Neural progenitor cell (in vitro differentiated cells): ENCODE measurements around the gene IFT20. TPM values are rescaled to one million over a fixed set of nuclear protein-coding genes. Genes with fewer than 3 reads are reported as not detected.

Source experiments
- DNase-seq: peaks from one replicate; pipeline ENCODE4 v3.0.0-alpha.2; 2016; ENCODE audit warnings: low spot score
- H2AFZ ChIP-seq: fragments of 200-600 bp; sonication (generic); replicated peaks from 2 replicates; pipeline ENCODE4 v1.6.1; 2016; ENCODE audit warnings: antibody characterized with exemption
- H3F3A ChIP-seq: fragments of 200-600 bp; sonication (generic); 2 replicates; pipeline ENCODE4 v1.6.1; 2016; ENCODE audit warnings: antibody characterized with exemption, low read depth
- H3K27ac ChIP-seq: fragments of 200-600 bp; sonication (generic); 2 replicates; pipeline ENCODE4 v1.5.1; 2016; ENCODE audit warnings: mild to moderate bottlenecking
- H3K27me3 ChIP-seq: fragments of 200-600 bp; sonication (generic); 2 replicates; pipeline ENCODE4 v1.6.1; 2016; ENCODE audit warnings: mild to moderate bottlenecking, moderate library complexity
- H3K36me3 ChIP-seq: fragments of 200-600 bp; sonication (generic); 2 replicates; pipeline ENCODE4 v1.5.1; 2016
- H3K4me1 ChIP-seq: fragments of 200-600 bp; sonication (generic); 2 replicates; pipeline ENCODE4 v1.6.1; 2016; ENCODE audit warnings: mixed run types
- H3K4me2 ChIP-seq: fragments of 200-600 bp; sonication (generic); 2 replicates; pipeline ENCODE4 v1.6.1; 2016
- H3K4me3 ChIP-seq: fragments of 200-600 bp; sonication (generic); 2 replicates; pipeline ENCODE4 v1.5.1; 2016
- H3K79me2 ChIP-seq: fragments of 200-600 bp; sonication (generic); 2 replicates; pipeline ENCODE4 v1.6.1; 2016; ENCODE audit warnings: low read depth
- H3K9ac ChIP-seq: fragments of 200-600 bp; sonication (generic); 2 replicates; pipeline ENCODE4 v1.6.1; 2016
- H3K9me3 ChIP-seq: fragments of 200-600 bp; sonication (generic); 2 replicates; pipeline ENCODE4 v1.5.1; 2016; ENCODE audit warnings: low read depth
- H4K20me1 ChIP-seq: fragments of 200-600 bp; sonication (generic); 2 replicates; pipeline ENCODE4 v1.6.1; 2016; ENCODE audit warnings: low read depth
- H3K27ac Mint-ChIP-seq: 3 replicates; pipeline ENCODE4 v1.8.0; 2021; ENCODE audit warnings: mixed read lengths
- H3K27me3 Mint-ChIP-seq: 2 replicates; pipeline ENCODE4 v1.8.0; 2022; ENCODE audit warnings: low read depth, mild to moderate bottlenecking, inconsistent platforms, moderate library complexity, mixed read lengths; ENCODE audit not compliant: insufficient read depth
- H3K36me3 Mint-ChIP-seq: 3 replicates; pipeline ENCODE4 v1.8.0; 2021; ENCODE audit warnings: mixed read lengths
- H3K4me1 Mint-ChIP-seq: 3 replicates; pipeline ENCODE4 v1.8.0; 2021; ENCODE audit warnings: mixed read lengths
- H3K4me3 Mint-ChIP-seq: 3 replicates; pipeline ENCODE4 v1.8.0; 2021; ENCODE audit warnings: mild to moderate bottlenecking, moderate library complexity, mixed read lengths
- H3K9me3 Mint-ChIP-seq: 3 replicates; pipeline ENCODE4 v1.8.0; 2020; ENCODE audit warnings: mixed read lengths
- CTCF ChIP-seq: fragments of 200-600 bp; sonication (generic); IDR thresholded peaks from 2 replicates; pipeline ENCODE4 v1.5.1; 2017; ENCODE audit warnings: antibody characterized with exemption, mild to moderate bottlenecking
- EZH2 ChIP-seq: fragments of 200-600 bp; sonication (generic); IDR thresholded peaks from 2 replicates; pipeline ENCODE4 v1.6.1; 2017; ENCODE audit warnings: antibody characterized with exemption, mild to moderate bottlenecking, moderate library complexity
- EZH2phosphoT487 ChIP-seq: fragments of 200-600 bp; sonication (generic); IDR thresholded peaks from 2 replicates; pipeline ENCODE4 v1.6.1; 2017; ENCODE audit warnings: antibody characterized with exemption
- total RNA-seq: library from RNA; depleted of rRNA; stranded (reverse); fragments of >200 nt; gene quantifications from 2 replicates; pipeline ENCODE4 v1.2.3, GENCODE V29; 2015; ENCODE audit warnings: low replicate concordance

IFT20 gene
- total RNA-seq, 1 donor from 2014 or later, result 68.2 TPM

GRCh38 chr17:28365487-28365886 is 30.2 kb upstream of the IFT20 start:
- TF ChIP-seq EZH2phosphoT487 (no peak), CTCF (no peak), EZH2 (no peak)
- DNase-seq, result no peak
- Histone ChIP-seq H3K9me3 (no peaks in the 10 kb centered on the region), H3K9ac (no peak overlapping the region), H2AFZ (no peak overlapping the region), H3F3A (peaks cover 12% of the 10 kb centered on the region), H3K4me1 (peaks cover 7% of the 10 kb centered on the region), H3K36me3 (no peaks in the 10 kb centered on the region), H4K20me1 (peaks cover 8% of the 10 kb centered on the region), H3K27me3 (no peaks in the 10 kb centered on the region), H3K4me3 (no peak overlapping the region), H3K79me2 (no peaks in the 10 kb centered on the region), H3K4me2 (no peak overlapping the region), H3K27ac (no peak overlapping the region)
- peaks cover 9% of the 10 kb centered on the region for H3K4me1 Mint-ChIP-seq
- no peaks in the 10 kb centered on the region for H3K9me3 Mint-ChIP-seq
- H3K4me3 Mint-ChIP-seq, result no peak overlapping the region
- H3K36me3 Mint-ChIP-seq, result peaks cover 3% of the 10 kb centered on the region
- no peak overlapping the region for H3K27ac Mint-ChIP-seq
- H3K27me3 Mint-ChIP-seq, result peaks cover 3% of the 10 kb centered on the region

GRCh38 chr17:28364665-28365363 is 29.5 kb upstream of the IFT20 start, which contains the start of gene SEBOX:
Gene SEBOX (minus strand): TSS chr17:28365199. CDS start chr17:28365151, 48 bp downstream.
- Histone ChIP-seq H3K27me3 (no peaks in the 10 kb centered on the region), H3K4me2 (no peak within 1 kb of the TSS), H3K4me1 (peaks cover 2% of the 10 kb centered on the region), H3K79me2 (no peaks in the 10 kb centered on the region), H3K4me3 (no peak within 1 kb of the TSS), H3K9me3 (no peaks in the 10 kb centered on the region), H3F3A (peaks cover 5% of the 10 kb centered on the region), H3K9ac (no peak within 1 kb of the TSS), H2AFZ (no peak within 1 kb of the TSS), H3K36me3 (no peaks in the 10 kb centered on the region), H3K27ac (no peak within 1 kb of the TSS), H4K20me1 (peaks cover 3% of the 10 kb centered on the region)
- H3K27ac Mint-ChIP-seq, result no peak within 1 kb of the TSS
- H3K36me3 Mint-ChIP-seq, result peaks cover 5% of the 10 kb centered on the region
- H3K9me3 Mint-ChIP-seq, result no peaks in the 10 kb centered on the region
- TF ChIP-seq EZH2phosphoT487, result no peak
- no peak for TF ChIP-seq EZH2
- no peak for TF ChIP-seq CTCF
- H3K4me3 Mint-ChIP-seq, result no peak within 1 kb of the TSS
- no peak for DNase-seq
- peaks cover 2% of the 10 kb centered on the region for H3K4me1 Mint-ChIP-seq
- H3K27me3 Mint-ChIP-seq, result no peaks in the 10 kb centered on the region

GRCh38 chr17:28363776-28364650 is 28.7 kb upstream of the IFT20 start:
- no peaks in the 10 kb centered on the region for H3K4me1 Mint-ChIP-seq
- peaks cover 4% of the 10 kb centered on the region for H3K36me3 ChIP-seq
- H4K20me1 ChIP-seq, result no peaks in the 10 kb centered on the region
- H3K4me2 ChIP-seq, result no peak overlapping the region
- H3F3A ChIP-seq, result no peaks in the 10 kb centered on the region
- H3K4me3 ChIP-seq, result no peak overlapping the region
- H3K9ac ChIP-seq, result no peak overlapping the region
- H2AFZ ChIP-seq, result no peak overlapping the region
- peaks cover 8% of the 10 kb centered on the region for H3K36me3 Mint-ChIP-seq
- no peaks in the 10 kb centered on the region for H3K27me3 Mint-ChIP-seq
- no peak overlapping the region for H3K27ac Mint-ChIP-seq
- H3K9me3 ChIP-seq, result no peaks in the 10 kb centered on the region
- H3K4me3 Mint-ChIP-seq, result no peak overlapping the region
- no peak for TF ChIP-seq EZH2phosphoT487
- no peak for TF ChIP-seq CTCF
- no peak for TF ChIP-seq EZH2
- no peak for DNase-seq
- H3K27ac ChIP-seq, result no peak overlapping the region
- H3K9me3 Mint-ChIP-seq, result no peaks in the 10 kb centered on the region
- H3K79me2 ChIP-seq, result peaks cover 1% of the 10 kb centered on the region
- no peaks in the 10 kb centered on the region for H3K27me3 ChIP-seq
- H3K4me1 ChIP-seq, result no peaks in the 10 kb centered on the region
